Fibroblast of lung (primary cell): ENCODE results near the gene RND3.

ENCODE experiments used
- EZH2 ChIP-seq: IDR thresholded peaks from 2 replicates; pipeline ENCODE4 v1.5.1; 2012; ENCODE audit warnings: low read length, control low read depth, mild to moderate bottlenecking; ENCODE audit errors: missing control alignments
- TF ChIP-seq, protein P1 (sequence below), 2 donors: IDR thresholded peaks in 1 of 2; conservative IDR thresholded peaks in 1 of 2; 1 replicate in 1 of 2; 2 replicates in 1 of 2; pipeline ENCODE4 v1.5.1; 2011 to 2012; ENCODE audit warnings: low read length in 2 of 2, control low read depth in 1 of 2, inconsistent platforms in 1 of 2, low read depth in 1 of 2, mild to moderate bottlenecking in 1 of 2

DNA sequence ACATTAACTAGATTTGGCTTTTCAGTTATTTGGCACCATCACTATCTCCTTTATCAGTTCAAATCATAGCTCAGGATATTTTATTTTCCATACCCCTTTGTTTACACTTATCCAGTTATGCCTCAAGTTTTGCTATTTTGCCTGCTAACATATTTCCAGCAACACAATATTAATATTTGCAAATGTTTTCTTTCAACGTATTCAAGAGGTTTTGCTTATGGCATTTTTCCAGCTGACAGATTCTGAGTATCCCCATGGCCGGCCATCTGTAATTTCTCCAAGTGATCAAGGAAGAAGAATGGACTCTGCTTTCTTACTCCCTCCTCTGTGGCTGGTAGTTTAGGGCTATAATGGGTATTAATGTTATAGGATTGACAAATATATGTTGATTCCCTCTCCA lies 49.4 kb downstream of the RND3 start:
- TF ChIP-seq, protein P1, sequence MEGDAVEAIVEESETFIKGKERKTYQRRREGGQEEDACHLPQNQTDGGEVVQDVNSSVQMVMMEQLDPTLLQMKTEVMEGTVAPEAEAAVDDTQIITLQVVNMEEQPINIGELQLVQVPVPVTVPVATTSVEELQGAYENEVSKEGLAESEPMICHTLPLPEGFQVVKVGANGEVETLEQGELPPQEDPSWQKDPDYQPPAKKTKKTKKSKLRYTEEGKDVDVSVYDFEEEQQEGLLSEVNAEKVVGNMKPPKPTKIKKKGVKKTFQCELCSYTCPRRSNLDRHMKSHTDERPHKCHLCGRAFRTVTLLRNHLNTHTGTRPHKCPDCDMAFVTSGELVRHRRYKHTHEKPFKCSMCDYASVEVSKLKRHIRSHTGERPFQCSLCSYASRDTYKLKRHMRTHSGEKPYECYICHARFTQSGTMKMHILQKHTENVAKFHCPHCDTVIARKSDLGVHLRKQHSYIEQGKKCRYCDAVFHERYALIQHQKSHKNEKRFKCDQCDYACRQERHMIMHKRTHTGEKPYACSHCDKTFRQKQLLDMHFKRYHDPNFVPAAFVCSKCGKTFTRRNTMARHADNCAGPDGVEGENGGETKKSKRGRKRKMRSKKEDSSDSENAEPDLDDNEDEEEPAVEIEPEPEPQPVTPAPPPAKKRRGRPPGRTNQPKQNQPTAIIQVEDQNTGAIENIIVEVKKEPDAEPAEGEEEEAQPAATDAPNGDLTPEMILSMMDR (conservative IDR thresholded peaks at IDR 0.05 in 1 of 2, IDR thresholded peaks at IDR 0.05 in 1 of 2; ENCODE audit: low read depth in 1 of 2, low read length in 2 of 2) = no peak
- no peak for TF ChIP-seq EZH2
